Rectal smooth muscle tissue (tissue), 1 donor: ENCODE results near the gene MPC1.
"Not testable (repeated sequence)": the region's sequence is repeated elsewhere in the genome, so short reads cannot be mapped to it uniquely, and the experiment has no call there.

ENCODE experiments used
- H3K27ac ChIP-seq: one replicate; pipeline ENCODE4 v1.7.0; 2013; ENCODE audit warnings: low read depth, low read length, inconsistent platforms
- H3K27me3 ChIP-seq: one replicate; pipeline ENCODE4 v1.7.0; 2013; ENCODE audit warnings: low read length; ENCODE audit not compliant: control insufficient read depth, insufficient read depth
- H3K36me3 ChIP-seq: one replicate; pipeline ENCODE4 v1.7.0; 2013; ENCODE audit warnings: low read length; ENCODE audit not compliant: control insufficient read depth, insufficient read depth
- H3K4me1 ChIP-seq: one replicate; pipeline ENCODE4 v1.7.0; 2013; ENCODE audit warnings: low read length; ENCODE audit not compliant: control insufficient read depth, insufficient read depth
- H3K4me3 ChIP-seq: one replicate; pipeline ENCODE4 v1.7.0; 2013; ENCODE audit warnings: low read length
- H3K9ac ChIP-seq: one replicate; pipeline ENCODE4 v1.7.0; 2013; ENCODE audit warnings: low read length

MPC1 gene

GRCh38 chr6:166400181-166400580, 17.4 kb upstream of the MPC1 start:
- no peaks in the 10 kb centered on the region for H3K4me1 ChIP-seq
- no peaks in the 10 kb centered on the region for H3K36me3 ChIP-seq
- no peak overlapping the region for H3K4me3 ChIP-seq
- no peak overlapping the region for H3K27ac ChIP-seq
- no peak overlapping the region for H3K9ac ChIP-seq
- H3K27me3 ChIP-seq, result peaks cover 2% of the 10 kb centered on the region

- Histone ChIP-seq H3K27ac (no peak overlapping the region), H3K4me1 (no peaks in the 10 kb centered on the region), H3K4me3 (no peak overlapping the region), H3K9ac (no peak overlapping the region), H3K27me3 (peaks cover 5% of the 10 kb centered on the region), H3K36me3 (no peaks in the 10 kb centered on the region)
Measured at GRCh38 chr6:166398348-166398747, 15.6 kb upstream of the MPC1 start.

- Histone ChIP-seq H3K9ac (no peak overlapping the region), H3K36me3 (no peaks in the 10 kb centered on the region), H3K27ac (no peak overlapping the region), H3K4me1 (no peaks in the 10 kb centered on the region), H3K27me3 (peaks cover 5% of the 10 kb centered on the region), H3K4me3 (no peak overlapping the region)
Measured at GRCh38 chr6:166397849-166398248, 15.1 kb upstream of the MPC1 start.

GRCh38 chr6:166395778-166396177, 13.0 kb upstream of the MPC1 start:
- Histone ChIP-seq H3K9ac (no peak overlapping the region), H3K4me3 (no peak overlapping the region), H3K27me3 (peaks cover 5% of the 10 kb centered on the region)

GRCh38 chr6:166395351-166395750, 12.6 kb upstream of the MPC1 start:
- Histone ChIP-seq H3K36me3 (no peaks in the 10 kb centered on the region), H3K27me3 (peaks cover 5% of the 10 kb centered on the region), H3K4me3 (no peak overlapping the region), H3K9ac (no peak overlapping the region), H3K27ac (no peak overlapping the region), H3K4me1 (no peaks in the 10 kb centered on the region)

More at GRCh38 chr6:166395778-166396177, 13.0 kb upstream of the MPC1 start:
- Histone ChIP-seq H3K36me3 (no peaks in the 10 kb centered on the region), H3K27ac (no peak overlapping the region), H3K4me1 (no peaks in the 10 kb centered on the region)

- H3K36me3 ChIP-seq, result no peaks in the 10 kb centered on the region
- no peak overlapping the region for H3K9ac ChIP-seq
- H3K4me1 ChIP-seq, result no peaks in the 10 kb centered on the region
- no peak overlapping the region for H3K27ac ChIP-seq
- H3K4me3 ChIP-seq, result no peak overlapping the region
- H3K27me3 ChIP-seq, result peaks cover 5% of the 10 kb centered on the region
Measured at GRCh38 chr6:166394036-166394892, 11.5 kb upstream of the MPC1 start.

GRCh38 chr6:166393535-166393823, 10.7 kb upstream of the MPC1 start:
- Histone ChIP-seq H3K27ac (no peak overlapping the region), H3K36me3 (no peaks in the 10 kb centered on the region), H3K27me3 (peaks cover 5% of the 10 kb centered on the region), H3K9ac (no peak overlapping the region), H3K4me1 (no peaks in the 10 kb centered on the region), H3K4me3 (no peak overlapping the region)

- not testable (repeated sequence) for H3K36me3 ChIP-seq, H3K4me3 ChIP-seq, H3K9ac ChIP-seq, H3K27me3 ChIP-seq, H3K4me1 ChIP-seq, H3K27ac ChIP-seq
Measured at GRCh38 chr6:166392755-166393534, 10.2 kb upstream of the MPC1 start.

GRCh38 chr6:166389119-166389518, 6.4 kb upstream of the MPC1 start:
- H3K36me3 ChIP-seq, result no peaks in the 10 kb centered on the region

GRCh38 chr6:166388290-166389004, 5.7 kb upstream of the MPC1 start:
- Histone ChIP-seq H3K9ac (no peak overlapping the region), H3K27me3 (no peaks in the 10 kb centered on the region), H3K36me3 (no peaks in the 10 kb centered on the region), H3K27ac (no peak overlapping the region), H3K4me3 (no peak overlapping the region), H3K4me1 (no peaks in the 10 kb centered on the region)

More at GRCh38 chr6:166389119-166389518, 6.4 kb upstream of the MPC1 start:
- Histone ChIP-seq H3K4me1 (no peaks in the 10 kb centered on the region), H3K9ac (no peak overlapping the region), H3K4me3 (no peak overlapping the region), H3K27ac (no peak overlapping the region), H3K27me3 (peaks cover 5% of the 10 kb centered on the region)

GRCh38 chr6:166387642-166388289, 5.0 kb upstream of the MPC1 start:
- H3K27ac ChIP-seq, result no peak overlapping the region
- H3K27me3 ChIP-seq, result no peaks in the 10 kb centered on the region
- H3K36me3 ChIP-seq, result no peaks in the 10 kb centered on the region
- no peaks in the 10 kb centered on the region for H3K4me1 ChIP-seq
- H3K4me3 ChIP-seq, result no peak overlapping the region
- H3K9ac ChIP-seq, result no peak overlapping the region

GRCh38 chr6:166387098-166387497, 4.4 kb upstream of the MPC1 start:
- not testable (repeated sequence) for H3K36me3 ChIP-seq, H3K4me1 ChIP-seq, H3K27me3 ChIP-seq, H3K4me3 ChIP-seq, H3K27ac ChIP-seq, H3K9ac ChIP-seq
